GM12873 (cell line): ENCODE results near the gene ZNF35.

Experiments
- CTCF ChIP-seq: IDR thresholded peaks from 2 replicates; pipeline ENCODE4 v1.5.1; 2012; ENCODE audit warnings: low read depth, mild to moderate bottlenecking, moderate library complexity, low read length, control low read depth; ENCODE audit not compliant: insufficient read depth; ENCODE audit errors: missing control alignments

The ZNF35 gene

GRCh38 chr3:44685128-44685800 lies 36.7 kb downstream of the ZNF35 start:
- no peak for TF ChIP-seq CTCF

GRCh38 chr3:44687898-44688297 lies 39.4 kb downstream of the ZNF35 start:
- no peak for TF ChIP-seq CTCF
